ENCODE measurements around the gene CDCA3.
"Not testable (repeated sequence)": the region's sequence is repeated elsewhere in the genome, so short reads cannot be mapped to it uniquely, and the experiment has no call there.

The CDCA3 gene

GRCh38 chr12:6851153-6851920 is at the start of gene CDCA3:
CDCA3 (minus strand) TSS chr12:6851286; CDS start chr12:6850952, 334 bp downstream.
- DNase-seq, result peak; percentile 97

- no peak for DNase-seq
These were observed 48.9 kb upstream of the CDCA3 start for GRCh38 chr12:6899837-6900519.

DNA sequence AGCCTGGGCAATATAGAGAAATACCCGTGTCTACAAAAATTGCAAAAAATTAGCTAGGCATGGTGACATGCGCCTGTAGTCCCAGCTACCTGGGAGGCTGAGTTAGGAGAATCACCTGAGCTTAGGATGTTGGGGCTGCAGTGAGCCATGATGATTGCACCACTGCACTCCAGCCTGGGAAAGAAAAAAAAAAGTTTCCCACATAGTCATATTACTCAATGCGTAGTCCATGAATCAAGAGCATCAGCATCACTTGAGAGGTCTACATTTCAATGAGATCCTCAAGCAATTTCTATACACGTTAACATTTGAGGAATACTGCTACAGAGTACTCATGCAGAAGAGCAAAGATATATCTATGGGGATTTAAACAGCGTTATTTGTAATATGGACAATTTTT is 48.3 kb upstream of the CDCA3 start:
- no peak for DNase-seq

DNA sequence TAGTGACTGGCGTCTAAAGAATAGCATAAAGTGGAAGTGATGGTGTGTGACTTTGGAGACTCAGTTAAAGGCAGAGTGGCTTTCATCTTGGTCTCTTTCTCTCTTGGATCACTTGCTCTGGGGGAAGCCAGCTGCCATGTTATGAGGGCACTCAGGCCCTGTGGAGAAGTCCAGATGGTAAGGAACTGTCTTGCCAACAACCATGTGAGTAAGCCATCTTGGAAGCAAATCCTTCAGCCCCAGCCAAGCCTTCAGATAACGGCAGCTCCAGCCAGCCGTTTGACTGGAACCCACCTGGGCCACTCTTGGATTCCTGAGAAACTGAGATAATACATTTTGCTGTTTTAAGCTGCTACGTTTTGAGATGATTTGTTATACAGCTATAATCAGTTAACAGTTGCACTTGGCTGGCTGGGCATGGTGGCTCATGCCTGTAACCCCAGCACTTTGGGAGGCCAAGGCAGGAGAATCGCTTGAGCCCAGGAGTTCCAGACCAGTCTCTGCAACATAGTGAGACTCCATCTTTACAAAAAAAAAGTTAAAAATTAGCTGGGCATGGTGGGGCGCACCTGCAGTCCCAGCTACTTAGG is 45.9 kb upstream of the CDCA3 start:
- DNase-seq, result peak; percentile 80

DNA sequence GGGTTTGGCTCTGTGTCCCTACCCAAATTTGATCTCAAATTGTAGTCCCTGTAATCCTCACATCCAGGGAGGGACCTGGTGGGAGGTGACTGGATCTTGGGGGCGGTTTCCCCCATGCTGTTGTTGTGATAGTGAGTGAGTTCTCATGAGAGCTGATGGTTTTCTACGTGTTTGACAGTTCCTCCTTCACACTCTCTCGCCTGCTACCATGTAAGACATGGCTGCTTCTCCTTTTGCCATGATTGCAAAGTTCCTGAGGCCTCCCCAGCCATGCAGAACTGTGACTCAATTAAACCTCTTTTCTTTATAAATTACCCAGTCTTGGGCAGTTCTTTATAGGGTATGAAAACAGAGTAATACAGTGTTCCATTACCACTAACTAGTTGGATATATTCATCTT is 43.2 kb upstream of the CDCA3 start:
- DNase-seq, result no peak

GRCh38 chr12:6892683-6893082 is 41.6 kb upstream of the CDCA3 start:
- not testable (repeated sequence) for DNase-seq

GRCh38 chr12:6891646-6892001 is 40.5 kb upstream of the CDCA3 start:
- DNase-seq, result no peak

DNA sequence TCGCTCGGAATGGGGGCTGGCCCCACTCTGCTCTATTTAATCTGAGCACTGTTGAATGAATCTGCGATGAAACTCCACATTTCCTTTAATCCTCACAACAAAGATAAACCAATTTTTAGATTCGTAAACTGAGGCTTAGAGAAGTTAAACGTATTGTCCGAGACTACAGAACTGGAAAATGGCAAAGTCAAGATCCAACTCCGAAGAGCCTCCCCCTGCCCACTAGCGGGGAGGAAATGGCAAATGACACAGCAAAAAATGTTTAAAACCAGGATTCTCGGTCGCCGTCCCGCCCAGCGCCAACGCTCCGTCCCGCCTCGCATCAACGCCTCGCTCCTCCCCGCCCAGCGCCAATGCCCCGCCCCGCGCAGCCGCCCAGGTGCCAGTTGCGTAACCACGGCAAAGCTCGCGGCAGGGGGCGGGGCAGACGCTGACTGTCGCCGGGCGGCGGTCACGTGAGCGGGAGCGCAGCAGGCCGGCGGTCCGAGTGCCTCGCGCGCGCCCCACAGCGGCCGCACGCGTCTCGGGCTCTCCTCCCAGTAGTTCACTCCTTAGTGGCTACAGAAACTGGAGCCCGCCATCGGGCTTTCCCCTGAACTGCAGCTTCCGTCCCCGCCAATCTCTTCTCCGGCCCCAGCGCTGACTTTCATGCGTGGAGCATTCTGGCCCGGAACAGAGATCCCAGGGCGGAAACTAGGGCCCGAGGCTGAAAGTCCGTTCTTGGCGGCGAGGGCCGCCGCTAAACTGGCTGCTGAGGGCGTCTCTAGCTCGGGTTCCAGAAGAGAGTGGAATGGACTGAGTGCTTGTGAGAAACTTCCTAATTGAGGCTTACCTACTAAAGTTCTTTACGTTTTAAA is 39.9 kb upstream of the CDCA3 start:
- DNase-seq, result peak; percentile 94

DNA sequence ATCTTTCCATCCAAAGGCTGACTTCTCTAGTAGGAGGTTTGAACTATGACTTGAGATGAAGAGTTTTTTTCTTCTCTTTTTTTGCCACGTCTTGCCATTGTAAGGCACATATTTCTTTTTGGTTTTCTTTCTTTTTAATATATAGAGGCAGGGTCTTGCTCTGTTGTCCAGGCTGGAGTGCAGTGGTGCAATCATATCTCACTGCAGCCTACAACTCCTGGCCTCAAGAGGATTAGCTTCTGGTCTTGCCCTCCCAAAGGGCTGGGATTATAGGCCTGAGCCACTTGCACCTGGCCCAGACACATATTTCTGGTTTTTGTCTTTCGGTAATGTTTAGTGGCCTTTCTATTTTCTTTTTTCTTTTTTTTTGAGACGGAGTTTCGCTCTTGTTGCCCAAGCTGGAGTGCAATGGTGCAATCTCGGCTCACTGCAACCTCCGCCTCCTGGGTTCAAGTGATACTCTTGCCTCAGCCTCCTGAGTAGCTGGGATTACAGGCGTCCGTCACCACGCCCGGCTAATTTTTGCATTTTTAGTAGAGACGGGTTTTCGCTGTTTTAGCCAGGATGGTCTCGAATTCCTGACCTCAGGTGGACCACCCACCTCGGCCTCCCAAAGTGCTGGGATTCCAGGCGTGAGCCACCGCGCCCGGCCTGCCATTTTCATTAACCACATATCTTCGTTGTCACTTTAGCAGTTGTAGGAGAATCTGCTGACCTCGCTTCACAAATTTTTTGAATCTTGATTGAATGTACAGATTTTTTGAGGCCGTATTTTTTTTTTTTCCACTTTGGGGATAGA is 38.9 kb upstream of the CDCA3 start:
- not testable (repeated sequence) for DNase-seq

DNA sequence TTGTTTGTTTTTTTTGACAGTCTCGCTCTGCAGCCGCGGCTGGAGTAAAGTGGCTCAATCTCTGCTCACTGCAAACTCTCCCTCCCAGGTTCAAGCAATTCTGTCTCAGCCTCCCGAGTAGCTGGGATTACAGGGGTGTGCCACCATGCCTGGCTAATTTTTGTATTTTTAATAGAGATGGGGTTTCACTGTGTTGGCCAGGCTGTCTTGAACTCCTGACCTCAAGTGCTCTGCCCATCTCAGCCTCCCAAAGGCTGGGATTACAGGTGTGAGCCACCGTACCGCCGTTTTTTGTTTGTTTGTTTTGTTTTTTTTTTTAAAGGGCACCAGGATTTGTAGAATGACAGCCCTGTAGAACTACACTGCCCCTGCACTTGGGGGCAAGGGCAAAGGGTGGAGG is 37.7 kb upstream of the CDCA3 start:
- DNase-seq, result not testable (repeated sequence)

DNA sequence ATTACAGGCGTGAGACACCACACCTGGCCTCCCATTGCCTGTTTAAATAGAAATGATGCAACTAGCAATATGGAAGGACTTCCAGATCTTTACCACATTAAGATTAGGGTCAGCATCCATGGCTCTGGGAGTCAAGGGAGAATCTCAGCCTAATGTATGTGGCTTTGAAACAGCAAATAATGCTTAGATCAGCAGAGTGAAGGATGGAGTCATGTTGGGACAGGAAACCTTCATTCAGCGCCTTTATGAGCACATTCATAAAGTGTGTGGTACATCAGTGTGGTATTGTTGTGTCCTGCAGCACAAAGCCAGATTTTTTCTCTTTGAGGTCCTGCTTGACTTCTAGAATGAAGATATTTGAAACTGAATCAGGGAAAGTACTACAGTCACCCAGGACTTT is 37.3 kb upstream of the CDCA3 start:
- no peak for DNase-seq

GRCh38 chr12:6887460-6887859 is 36.4 kb upstream of the CDCA3 start:
- no peak for DNase-seq

GRCh38 chr12:6886206-6886999 is 35.3 kb upstream of the CDCA3 start:
- not testable (repeated sequence) for DNase-seq

GRCh38 chr12:6884539-6884938 is 33.5 kb upstream of the CDCA3 start:
- DNase-seq, result no peak

- no peak for DNase-seq
These were observed 32.6 kb upstream of the CDCA3 start for GRCh38 chr12:6883683-6884082.

GRCh38 chr12:6883252-6883651 is 32.2 kb upstream of the CDCA3 start:
- DNase-seq, result no peak

GRCh38 chr12:6879824-6880223 is 28.7 kb upstream of the CDCA3 start:
- DNase-seq, result not testable (repeated sequence)

- DNase-seq, result not testable (repeated sequence)
These were observed 22.9 kb upstream of the CDCA3 start for GRCh38 chr12:6874015-6874368.

DNA sequence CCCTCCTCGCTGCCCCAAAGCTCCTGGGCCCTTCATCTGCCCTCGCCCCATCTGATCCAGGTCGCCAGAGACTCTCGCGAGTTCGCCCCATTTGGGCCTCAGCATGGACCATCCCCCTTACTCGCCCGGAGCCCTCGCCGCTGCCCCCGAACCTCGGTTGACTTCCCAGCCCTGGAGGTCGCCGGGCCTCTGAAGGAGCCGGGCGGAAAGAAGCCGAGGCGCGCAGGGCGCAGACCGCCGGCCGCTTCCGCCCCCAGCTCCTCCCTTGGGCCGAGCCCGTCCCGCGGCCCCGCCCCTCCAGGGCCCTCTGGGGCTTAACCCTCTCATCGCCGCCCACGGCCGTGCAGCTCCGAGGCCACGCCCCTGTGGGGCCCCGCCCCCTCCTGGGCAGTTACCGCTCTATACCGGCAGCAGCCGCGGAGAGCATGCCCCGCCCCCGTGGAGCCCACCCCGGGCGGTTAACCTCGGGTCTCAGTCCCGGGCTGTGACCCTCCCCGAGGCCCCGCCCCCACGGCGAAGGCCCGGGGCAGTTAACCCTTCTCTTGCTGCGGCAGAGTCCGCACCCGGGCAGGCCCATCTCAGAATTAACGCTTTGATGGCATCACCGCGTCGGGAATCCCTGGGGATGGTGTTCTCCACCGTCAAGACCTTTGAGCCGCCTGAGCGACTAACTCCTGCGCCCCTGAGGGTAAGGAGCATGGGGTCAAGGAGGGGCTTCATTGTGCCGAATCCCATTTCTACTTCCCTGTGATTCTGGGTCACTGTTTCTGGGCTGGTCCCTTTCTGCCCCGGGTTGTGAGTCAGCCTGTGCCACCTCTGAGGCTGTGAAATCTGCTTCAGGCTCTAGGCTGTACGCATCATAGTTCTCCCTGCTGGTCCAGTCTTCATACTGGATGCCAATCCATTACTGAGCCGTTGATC is 22.3 kb upstream of the CDCA3 start, which contains the start of gene SPSB2:
Gene SPSB2, minus strand, starts transcription at position 210 of the 921 bp plus-strand sequence. CDS start 402 bp downstream, outside the sequence.
- DNase-seq, result peak; percentile 90

Measured in NCI-H446 treated with DMSO at 0.1 percent for 48 hours (cell line).